Progenitor cell of endocrine pancreas (in vitro differentiated cells): ENCODE data around the gene MYO9A. TPM values are rescaled to one million over a fixed set of nuclear protein-coding genes. Genes with fewer than 3 reads are reported as not detected.

ENCODE experiments used
- DNase-seq: peaks from one replicate; pipeline ENCODE4 v3.0.0; 2021; ENCODE audit warnings: low spot score; ENCODE audit not compliant: unreplicated experiment
- H3K27ac Mint-ChIP-seq: 2 replicates; pipeline ENCODE4 v1.8.0; 2021; ENCODE audit warnings: mild to moderate bottlenecking, moderate library complexity, mixed read lengths
- H3K27me3 Mint-ChIP-seq: 2 replicates; pipeline ENCODE4 v1.8.0; 2021; ENCODE audit warnings: mixed read lengths
- H3K36me3 Mint-ChIP-seq: 2 replicates; pipeline ENCODE4 v1.8.0; 2022; ENCODE audit warnings: mixed read lengths; ENCODE audit not compliant: insufficient read depth
- H3K4me1 Mint-ChIP-seq: 2 replicates; pipeline ENCODE4 v1.8.0; 2021; ENCODE audit warnings: low read depth, mixed read lengths
- H3K4me3 Mint-ChIP-seq: 2 replicates; pipeline ENCODE4 v1.8.0; 2021; ENCODE audit warnings: low read depth, mild to moderate bottlenecking, moderate library complexity, mixed read lengths
- H3K9me3 Mint-ChIP-seq: 2 replicates; pipeline ENCODE4 v1.8.0; 2021; ENCODE audit warnings: low read depth, mixed read lengths
- total RNA-seq: library from RNA; stranded (reverse); gene quantifications from 2 replicates; pipeline ENCODE4 v1.2.1, GENCODE V29; 2021
- TF ChIP-seq, protein P1 (sequence below): fragments of 200-600 bp; sonication (generic); IDR thresholded peaks from one replicate; pipeline ENCODE4 v1.5.0; 2021; ENCODE audit warnings: antibody characterized with exemption, mild to moderate bottlenecking; ENCODE audit not compliant: unreplicated experiment

MYO9A gene
- total RNA-seq, 1 donor from 2014 or later: 32.0 TPM

DNA sequence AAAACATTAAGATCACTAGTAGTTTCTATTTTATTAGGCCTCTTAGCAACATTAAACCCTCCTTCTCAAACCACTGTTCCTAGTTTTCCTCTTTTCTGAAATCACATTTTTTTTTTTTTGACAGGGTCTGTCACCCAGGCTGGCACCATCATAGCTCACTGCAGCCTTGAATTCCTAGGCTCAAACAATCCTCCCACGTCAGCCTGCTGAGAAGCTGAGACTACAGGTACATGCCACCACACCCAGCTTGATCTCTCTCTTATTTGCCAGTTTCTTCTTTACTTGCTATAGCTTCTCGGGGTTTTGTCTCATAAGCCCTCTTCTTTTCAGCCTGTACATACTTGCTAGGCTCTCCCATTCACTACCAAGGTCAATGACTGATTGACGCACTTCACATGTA, 28.3 kb upstream of the MYO9A start:
- Mint-ChIP-seq H3K27ac (no peak overlapping the region), H3K27me3 (peaks cover 39% of the 10 kb centered on the region), H3K9me3 (no peaks in the 10 kb centered on the region), H3K36me3 (no peaks in the 10 kb centered on the region), H3K4me3 (no peak overlapping the region), H3K4me1 (peaks cover 5% of the 10 kb centered on the region)
- TF ChIP-seq, protein P1, sequence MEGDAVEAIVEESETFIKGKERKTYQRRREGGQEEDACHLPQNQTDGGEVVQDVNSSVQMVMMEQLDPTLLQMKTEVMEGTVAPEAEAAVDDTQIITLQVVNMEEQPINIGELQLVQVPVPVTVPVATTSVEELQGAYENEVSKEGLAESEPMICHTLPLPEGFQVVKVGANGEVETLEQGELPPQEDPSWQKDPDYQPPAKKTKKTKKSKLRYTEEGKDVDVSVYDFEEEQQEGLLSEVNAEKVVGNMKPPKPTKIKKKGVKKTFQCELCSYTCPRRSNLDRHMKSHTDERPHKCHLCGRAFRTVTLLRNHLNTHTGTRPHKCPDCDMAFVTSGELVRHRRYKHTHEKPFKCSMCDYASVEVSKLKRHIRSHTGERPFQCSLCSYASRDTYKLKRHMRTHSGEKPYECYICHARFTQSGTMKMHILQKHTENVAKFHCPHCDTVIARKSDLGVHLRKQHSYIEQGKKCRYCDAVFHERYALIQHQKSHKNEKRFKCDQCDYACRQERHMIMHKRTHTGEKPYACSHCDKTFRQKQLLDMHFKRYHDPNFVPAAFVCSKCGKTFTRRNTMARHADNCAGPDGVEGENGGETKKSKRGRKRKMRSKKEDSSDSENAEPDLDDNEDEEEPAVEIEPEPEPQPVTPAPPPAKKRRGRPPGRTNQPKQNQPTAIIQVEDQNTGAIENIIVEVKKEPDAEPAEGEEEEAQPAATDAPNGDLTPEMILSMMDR: no peak
- no peak for DNase-seq

GRCh38 chr15:72141171-72142084, 23.5 kb upstream of the MYO9A start:
- no peak for DNase-seq
- H3K36me3 Mint-ChIP-seq: peaks cover 7% of the 10 kb centered on the region
- peak overlapping the region; percentile 9 for H3K27ac Mint-ChIP-seq
- peaks cover 10% of the 10 kb centered on the region for H3K4me1 Mint-ChIP-seq
- H3K27me3 Mint-ChIP-seq: peaks cover 41% of the 10 kb centered on the region
- TF ChIP-seq, protein P1: no peak
- no peak overlapping the region for H3K4me3 Mint-ChIP-seq
- no peaks in the 10 kb centered on the region for H3K9me3 Mint-ChIP-seq

DNA sequence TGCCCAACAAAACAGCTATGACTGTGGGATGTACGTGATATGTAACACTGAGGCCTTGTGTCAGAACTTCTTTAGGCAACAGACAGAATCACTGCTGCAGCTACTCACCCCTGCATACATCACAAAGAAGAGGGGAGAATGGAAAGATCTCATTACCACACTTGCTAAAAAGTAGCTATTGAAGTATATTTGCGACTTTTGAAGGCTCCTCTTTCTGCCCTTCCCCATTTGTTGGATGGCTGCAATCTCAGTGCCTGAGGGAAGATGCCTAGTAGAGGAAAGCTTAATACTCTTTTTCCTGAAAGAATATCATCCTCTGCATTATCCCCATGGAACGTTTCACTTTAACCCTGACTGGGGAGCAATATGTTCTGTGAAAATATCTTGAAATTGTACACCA, 22.1 kb upstream of the MYO9A start:
- peaks cover 31% of the 10 kb centered on the region for H3K27me3 Mint-ChIP-seq
- TF ChIP-seq, protein P1: no peak
- no peak overlapping the region for H3K27ac Mint-ChIP-seq
- H3K4me3 Mint-ChIP-seq: no peak overlapping the region
- H3K9me3 Mint-ChIP-seq: no peaks in the 10 kb centered on the region
- no peak for DNase-seq
- H3K4me1 Mint-ChIP-seq: peaks cover 10% of the 10 kb centered on the region
- peaks cover 7% of the 10 kb centered on the region for H3K36me3 Mint-ChIP-seq

DNA sequence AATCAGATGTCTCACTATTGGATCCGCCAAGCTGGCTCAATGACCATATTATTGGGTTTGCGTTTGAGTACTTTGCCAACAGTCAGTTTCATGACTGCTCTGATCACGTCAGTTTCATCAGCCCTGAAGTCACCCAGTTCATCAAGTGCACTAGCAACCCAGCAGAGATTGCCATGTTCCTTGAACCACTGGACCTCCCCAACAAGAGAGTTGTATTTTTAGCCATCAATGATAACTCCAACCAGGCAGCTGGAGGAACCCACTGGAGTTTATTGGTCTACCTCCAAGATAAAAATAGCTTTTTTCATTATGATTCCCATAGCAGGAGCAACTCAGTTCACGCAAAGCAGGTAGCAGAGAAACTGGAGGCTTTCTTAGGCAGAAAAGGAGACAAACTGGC, 21.7 kb upstream of the MYO9A start:
- Mint-ChIP-seq H3K9me3 (no peaks in the 10 kb centered on the region), H3K4me3 (no peak overlapping the region), H3K4me1 (peaks cover 10% of the 10 kb centered on the region), H3K27ac (no peak overlapping the region), H3K27me3 (peaks cover 27% of the 10 kb centered on the region), H3K36me3 (peaks cover 7% of the 10 kb centered on the region)
- TF ChIP-seq, protein P1: no peak
- no peak for DNase-seq

- H3K27me3 Mint-ChIP-seq: peaks cover 24% of the 10 kb centered on the region
- DNase-seq: no peak
- no peaks in the 10 kb centered on the region for H3K9me3 Mint-ChIP-seq
- no peak overlapping the region for H3K27ac Mint-ChIP-seq
- H3K36me3 Mint-ChIP-seq: peaks cover 7% of the 10 kb centered on the region
- TF ChIP-seq, protein P1: no peak
- H3K4me3 Mint-ChIP-seq: no peak overlapping the region
- peaks cover 11% of the 10 kb centered on the region for H3K4me1 Mint-ChIP-seq
Measured at GRCh38 chr15:72136170-72137051, 18.5 kb upstream of the MYO9A start.
